Common myeloid progenitor, CD34-positive (primary cell): ENCODE measurements around the gene BICDL2. TPM values are rescaled to one million over a fixed set of nuclear protein-coding genes. Genes with fewer than 3 reads are reported as not detected.
"Not testable (repeated sequence)": the region's sequence is repeated elsewhere in the genome, so short reads cannot be mapped to it uniquely, and the experiment has no call there.

ENCODE experiments used
- CTCF ChIA-PET: fragments of 350-600 bp; sonication (Branson Sonifier 250); formaldehyde crosslinking; loops from one replicate; lab custom pipeline; 2021; ENCODE audit warnings: antibody characterized with exemption; lab: Charles Lee
- POLR2A ChIA-PET: fragments of 350-600 bp; sonication (Branson Sonifier 250); formaldehyde crosslinking; loops from one replicate; lab custom pipeline; 2021; ENCODE audit warnings: antibody characterized with exemption; lab: Charles Lee
- DNase-seq, 3 donors: peaks; one replicate each; pipeline versions ENCODE4 v3.0.0 to v3.0.0-alpha.2; 2013
- H3K27ac ChIP-seq, 2 experiments: 1 replicate in 1 of 2; 2 replicates in 1 of 2; pipeline ENCODE4 v1.7.0; 2013; ENCODE audit warnings: inconsistent platforms in 2 of 2, low read length in 2 of 2, mild to moderate bottlenecking in 2 of 2, low read depth in 1 of 2, moderate library complexity in 1 of 2; ENCODE audit not compliant: severe bottlenecking in 2 of 2, insufficient read depth in 1 of 2, poor library complexity in 1 of 2
- H3K27me3 ChIP-seq, 5 experiments: replicated peaks in 2 of 5; 1 replicate in 3 of 5; 2 replicates in 2 of 5; pipeline versions ENCODE4 v1.6.1 to v1.7.0; 2013; ENCODE audit warnings: low read length in 4 of 5, mild to moderate bottlenecking in 2 of 5, moderate library complexity in 2 of 5, inconsistent platforms in 1 of 5; ENCODE audit not compliant: insufficient read depth in 5 of 5, control insufficient read depth in 4 of 5
- H3K36me3 ChIP-seq, 4 experiments: 1 replicate in 2 of 4; 2 replicates in 2 of 4; pipeline versions ENCODE4 v1.6.1 to v1.7.0; 2013; ENCODE audit warnings: low read length in 3 of 4, control low read depth in 1 of 4, mild to moderate bottlenecking in 1 of 4; ENCODE audit not compliant: control insufficient read depth in 4 of 4, insufficient read depth in 4 of 4
- H3K4me1 ChIP-seq, 4 experiments: 1 replicate in 3 of 4; 2 replicates in 1 of 4; pipeline versions ENCODE4 v1.6.1 to v1.7.1; 2013; ENCODE audit warnings: low read length in 3 of 4, mild to moderate bottlenecking in 3 of 4, control low read depth in 1 of 4, inconsistent platforms in 1 of 4, moderate library complexity in 1 of 4; ENCODE audit not compliant: control insufficient read depth in 4 of 4, insufficient read depth in 4 of 4; ENCODE audit errors: control extremely low read depth in 1 of 4
- H3K4me3 ChIP-seq, 7 experiments: 1 replicate in 4 of 7; 2 replicates in 3 of 7; pipeline versions ENCODE4 v1.5.1 to v1.7.0; 2013; ENCODE audit warnings: mild to moderate bottlenecking in 7 of 7, low read length in 6 of 7, moderate library complexity in 6 of 7, inconsistent platforms in 2 of 7, low read depth in 2 of 7, control low read depth in 1 of 7; ENCODE audit not compliant: insufficient read depth in 4 of 7, control insufficient read depth in 1 of 7; ENCODE audit errors: extremely low read depth in 1 of 7
- H3K9me3 ChIP-seq, 5 experiments: 1 replicate in 4 of 5; 2 replicates in 1 of 5; pipeline versions ENCODE4 v1.6.1 to v1.7.1; 2013; ENCODE audit warnings: low read length in 4 of 5, mild to moderate bottlenecking in 2 of 5, inconsistent platforms in 1 of 5, low read depth in 1 of 5, moderate library complexity in 1 of 5; ENCODE audit not compliant: control insufficient read depth in 4 of 5, insufficient read depth in 2 of 5; ENCODE audit errors: control extremely low read depth in 1 of 5
- WGBS: methylation state at CpG from one replicate; pipeline ENCODE4 v1.1.5; 2013; ENCODE audit not compliant: insufficient coverage; 5-methylcytosine and 5-hydroxymethylcytosine counted together
- polyA plus RNA-seq: library from polyadenylated mRNA; unstranded; fragments of 120-200 nt; gene quantifications from one replicate; pipeline ENCODE4 v1.2.1, GENCODE V29; 2013

Gene BICDL2
- polyA plus RNA-seq, result not detected

GRCh38 chr16:3036726-3037315, at the start of gene BICDL2:
Gene BICDL2, minus strand, starts transcription at chr16:3036944. Its CDS starts 1,448 bp downstream, at chr16:3035496.
- CTCF ChIA-PET, result interaction anchor here (1.5 to 12.5 kb wide), 3 partner anchors 6 to 92 kb away, joined by 3 to 197 read pairs (median 141); no protein-coding TSS in a partner anchor
- Histone ChIP-seq H3K36me3 (no peaks in the 10 kb centered on the region), H3K27ac (no peak within 1 kb of the TSS), H3K9me3 (no peaks in the 10 kb centered on the region), H3K4me1 (peaks cover 0 to 13% (median 3%) of the 10 kb centered on the region in 4 experiments), H3K27me3 (peaks cover 7 to 96% (median 46%) of the 10 kb centered on the region in 5 experiments), H3K4me3 (peak within 1 kb of the TSS in 3 of 7 experiments; percentile 11 to 28 (median 19))
- POLR2A ChIA-PET, result no interaction called here
- WGBS, result 6% methylated on average over 38 of the region's 44 CpGs
- DNase-seq, result no peak

DNA sequence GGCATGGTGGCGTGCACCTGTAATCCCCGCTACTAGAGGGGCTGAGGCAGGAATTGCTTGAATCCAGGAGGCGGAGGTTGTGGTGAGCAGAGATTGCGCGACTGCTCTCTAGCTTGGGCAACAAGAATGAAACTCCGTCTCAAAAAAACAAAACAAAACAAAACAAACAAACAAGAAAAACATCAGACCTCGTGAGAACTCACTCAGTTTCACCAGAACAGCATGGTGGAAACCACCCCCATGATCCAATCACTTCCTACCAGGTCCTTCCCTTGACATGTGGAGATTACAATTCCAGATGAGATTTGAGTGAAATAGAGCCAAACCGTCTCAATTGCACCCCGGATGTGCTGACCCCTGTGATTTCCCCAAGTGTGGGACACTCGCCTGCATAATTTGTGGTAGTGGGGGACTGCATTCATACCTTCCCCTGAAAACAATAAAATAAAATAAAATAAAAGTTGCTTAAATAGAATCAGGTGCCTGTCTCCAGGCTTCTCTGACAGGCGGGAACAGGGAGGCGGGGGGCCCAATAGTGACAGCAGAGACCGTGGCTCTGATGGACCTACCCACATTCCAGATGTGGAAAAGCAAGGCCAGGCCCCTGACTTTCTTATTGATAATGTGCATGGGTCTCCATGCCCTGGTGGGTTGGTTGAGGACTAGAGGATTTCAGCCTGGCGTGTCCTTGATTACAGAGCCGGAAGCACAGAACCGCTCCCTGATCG, 49.3 kb upstream of the BICDL2 start:
- no peak overlapping the region for H3K27ac ChIP-seq
- CTCF ChIA-PET, result interaction anchor here (8.7 kb wide), 1 partner anchor 9 kb away, joined by 54 read pairs; no protein-coding TSS in a partner anchor
- H3K27me3 ChIP-seq, result no peaks in the 10 kb centered on the region
- no peak for DNase-seq
- no peaks in the 10 kb centered on the region for H3K9me3 ChIP-seq
- WGBS, result 91% methylated on average over 14 of the region's 17 CpGs
- no peaks in the 10 kb centered on the region for H3K36me3 ChIP-seq
- H3K4me1 ChIP-seq, result peaks cover 9 to 52% (median 41%) of the 10 kb centered on the region in 4 experiments
- POLR2A ChIA-PET, result interaction anchor here (1.0 kb wide), 1 partner anchor 11 kb away, joined by 3 read pairs; no protein-coding TSS in a partner anchor
- peak overlapping the region in 1 of 7 experiments; percentile 38 for H3K4me3 ChIP-seq

DNA sequence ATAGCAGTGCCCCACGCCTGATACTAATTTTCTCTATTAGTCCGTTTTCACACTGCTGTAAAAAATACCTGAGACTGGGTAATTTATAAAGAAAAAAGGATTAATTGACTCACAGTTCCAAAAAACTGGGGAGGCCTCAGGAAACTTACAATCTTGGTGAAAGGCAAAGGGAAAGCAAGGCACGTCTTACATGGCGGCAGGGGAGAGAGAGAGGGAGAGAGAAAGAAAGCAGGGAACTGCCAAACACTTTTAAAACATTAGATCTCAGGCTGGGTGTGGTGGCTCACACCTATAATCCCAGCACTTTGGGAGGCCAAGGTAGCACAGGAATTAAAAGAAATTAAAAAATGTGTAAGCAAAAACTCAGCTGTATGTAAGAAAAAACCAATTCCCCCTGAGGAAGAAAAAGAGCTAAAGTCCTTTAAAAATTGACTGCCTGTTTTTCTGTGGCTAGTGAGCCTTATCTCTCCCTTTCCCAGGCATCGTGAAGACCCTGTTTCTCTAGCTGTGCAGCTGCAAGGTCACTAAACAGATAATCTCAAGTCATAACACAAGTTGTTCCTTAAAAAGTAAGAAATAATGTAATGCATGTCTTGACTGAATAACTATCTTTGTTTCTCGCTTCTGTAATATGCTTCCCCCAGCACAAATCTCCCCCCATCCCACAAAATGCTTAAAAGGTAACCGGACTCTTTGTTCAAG, 48.4 kb upstream of the BICDL2 start:
- Histone ChIP-seq H3K27me3 (no peaks in the 10 kb centered on the region), H3K36me3 (no peaks in the 10 kb centered on the region), H3K9me3 (no peaks in the 10 kb centered on the region), H3K27ac (no peak overlapping the region), H3K4me1 (peaks cover 9 to 50% (median 41%) of the 10 kb centered on the region in 4 experiments), H3K4me3 (no peak overlapping the region)
- DNase-seq, result peak in 1 of 3 donors; percentile 38
- 100% methylated on average over 3 of the region's 7 CpGs for WGBS
- ChIA-PET CTCF (interaction anchor here (8.7 kb wide), 1 partner anchor 8 kb away, joined by 54 read pairs; no protein-coding TSS in a partner anchor), POLR2A (interaction anchor here (1.0 kb wide), 1 partner anchor 10 kb away, joined by 3 read pairs; no protein-coding TSS in a partner anchor)

- no peak for DNase-seq
- H3K4me1 ChIP-seq, result peaks cover 9 to 50% (median 41%) of the 10 kb centered on the region in 4 experiments
- ChIA-PET POLR2A (no interaction called here), CTCF (interaction anchor here (1.0 to 8.7 kb wide), 2 partner anchors 8 to 21 kb away, joined by 3 to 54 read pairs; no protein-coding TSS in a partner anchor)
- WGBS, result 88% methylated on average over 1 of the region's 1 CpG
- H3K36me3 ChIP-seq, result no peaks in the 10 kb centered on the region
- H3K27me3 ChIP-seq, result no peaks in the 10 kb centered on the region
- no peak overlapping the region for H3K27ac ChIP-seq
- no peaks in the 10 kb centered on the region for H3K9me3 ChIP-seq
- H3K4me3 ChIP-seq, result no peak overlapping the region
These were observed 47.7 kb upstream of the BICDL2 start for GRCh38 chr16:3084491-3084890.

GRCh38 chr16:3083408-3083807, 46.7 kb upstream of the BICDL2 start:
- H3K4me3 ChIP-seq, DNase-seq, H3K27me3 ChIP-seq, H3K36me3 ChIP-seq, POLR2A ChIA-PET, H3K9me3 ChIP-seq, H3K27ac ChIP-seq: not testable (repeated sequence)
- WGBS, result 96% methylated on average over 8 of the region's 8 CpGs
- CTCF ChIA-PET, result interaction anchor here (1.0 to 1.4 kb wide), 2 partner anchors 15 to 20 kb away, joined by 3 to 4 read pairs; partner anchors contain the start of gene ZSCAN10
- peaks cover 9 to 41% (median 37%) of the 10 kb centered on the region in 4 experiments for H3K4me1 ChIP-seq

DNA sequence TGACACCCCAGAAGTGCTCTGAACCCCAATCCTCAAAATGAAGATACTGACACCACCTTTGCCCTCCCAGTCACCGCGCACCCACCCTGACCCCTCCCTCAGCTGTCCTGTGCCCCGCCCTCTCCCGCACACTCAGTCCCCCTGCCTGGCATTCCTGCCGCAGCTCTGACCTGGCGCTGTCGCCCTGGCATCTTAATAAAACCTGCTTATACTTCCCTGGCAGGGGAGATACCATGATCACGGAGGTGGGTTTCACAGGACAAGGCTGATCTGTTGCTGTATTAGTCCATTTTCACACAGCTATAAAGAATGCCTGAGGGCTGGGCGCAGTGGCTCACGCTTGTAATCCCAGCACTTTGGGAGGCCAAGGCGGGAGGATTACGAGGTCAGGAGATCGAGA, 45.2 kb upstream of the BICDL2 start:
- H3K9me3 ChIP-seq, DNase-seq, CTCF ChIA-PET, H3K27ac ChIP-seq, H3K4me3 ChIP-seq, H3K36me3 ChIP-seq, POLR2A ChIA-PET, H3K27me3 ChIP-seq: not testable (repeated sequence)
- WGBS, result 97% methylated on average over 11 of the region's 13 CpGs
- peaks cover 6 to 26% (median 23%) of the 10 kb centered on the region in 4 experiments for H3K4me1 ChIP-seq
